Thyroid gland (tissue), 4 donors: ENCODE measurements around the gene ERICH3.

Experiments
- POLR2A ChIP-seq, 2 donors: fragments of 450-650 bp; IDR thresholded peaks; one replicate each; pipeline ENCODE4 v1.6.1; 2017; ENCODE audit warnings: antibody characterized with exemption in 2 of 2, mild to moderate bottlenecking in 2 of 2, moderate library complexity in 1 of 2
- TF ChIP-seq, protein P1 (sequence below), 6 experiments: fragments of 200-600 bp in 3 of 6; fragments of 450-650 bp in 3 of 6; sonication (generic) in 3 of 6; IDR thresholded peaks; one replicate each; pipeline ENCODE4 v1.5.1; 2016 to 2019; ENCODE audit warnings: antibody characterized with exemption in 6 of 6, mild to moderate bottlenecking in 2 of 6, inconsistent platforms in 1 of 6, moderate library complexity in 1 of 6

- TF ChIP-seq, protein P1, sequence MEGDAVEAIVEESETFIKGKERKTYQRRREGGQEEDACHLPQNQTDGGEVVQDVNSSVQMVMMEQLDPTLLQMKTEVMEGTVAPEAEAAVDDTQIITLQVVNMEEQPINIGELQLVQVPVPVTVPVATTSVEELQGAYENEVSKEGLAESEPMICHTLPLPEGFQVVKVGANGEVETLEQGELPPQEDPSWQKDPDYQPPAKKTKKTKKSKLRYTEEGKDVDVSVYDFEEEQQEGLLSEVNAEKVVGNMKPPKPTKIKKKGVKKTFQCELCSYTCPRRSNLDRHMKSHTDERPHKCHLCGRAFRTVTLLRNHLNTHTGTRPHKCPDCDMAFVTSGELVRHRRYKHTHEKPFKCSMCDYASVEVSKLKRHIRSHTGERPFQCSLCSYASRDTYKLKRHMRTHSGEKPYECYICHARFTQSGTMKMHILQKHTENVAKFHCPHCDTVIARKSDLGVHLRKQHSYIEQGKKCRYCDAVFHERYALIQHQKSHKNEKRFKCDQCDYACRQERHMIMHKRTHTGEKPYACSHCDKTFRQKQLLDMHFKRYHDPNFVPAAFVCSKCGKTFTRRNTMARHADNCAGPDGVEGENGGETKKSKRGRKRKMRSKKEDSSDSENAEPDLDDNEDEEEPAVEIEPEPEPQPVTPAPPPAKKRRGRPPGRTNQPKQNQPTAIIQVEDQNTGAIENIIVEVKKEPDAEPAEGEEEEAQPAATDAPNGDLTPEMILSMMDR (IDR thresholded peaks at IDR 0.05): no peak
- no peak for TF ChIP-seq POLR2A (IDR thresholded peaks at IDR 0.05)
These were observed 31.7 kb downstream of the ERICH3 start for GRCh38 chr1:74641876-74642275.
